Astrocyte (in vitro differentiated cells and primary cell): Measurements from ENCODE around the gene SNX22. TPM values are rescaled to one million over a fixed set of nuclear protein-coding genes. Genes with fewer than 3 reads are reported as not detected.

Source experiments
- DNase-seq: peaks from one replicate; pipeline ENCODE4 v3.0.0-alpha.2; 2010; ENCODE audit warnings: low read depth
- FAIRE-seq: peaks from 2 replicates; lab custom pipeline; 2011; peaks lifted over from hg19 to GRCh38; lab: Jason Lieb, UNC
- H2AFZ ChIP-seq: 2 replicates; pipeline ENCODE4 v1.6.0; 2012; ENCODE audit warnings: low read depth, low read length, inconsistent platforms
- H3K27ac ChIP-seq: 2 replicates; pipeline ENCODE4 v1.5.1; 2011; ENCODE audit warnings: low read depth, low read length, inconsistent platforms
- H3K27me3 ChIP-seq: 2 replicates; pipeline ENCODE4 v1.6.0; 2011; ENCODE audit warnings: low read length, inconsistent platforms; ENCODE audit not compliant: insufficient read depth
- H3K36me3 ChIP-seq: 2 replicates; pipeline ENCODE4 v1.5.1; 2011; ENCODE audit warnings: low read length, inconsistent platforms; ENCODE audit not compliant: insufficient read depth
- H3K4me1 ChIP-seq: 2 replicates; pipeline ENCODE4 v1.5.1; 2011; ENCODE audit warnings: low read length, inconsistent platforms; ENCODE audit not compliant: insufficient read depth
- H3K4me2 ChIP-seq: 2 replicates; pipeline ENCODE4 v1.6.0; 2012; ENCODE audit warnings: low read length, inconsistent platforms
- H3K4me3 ChIP-seq: 2 replicates; pipeline ENCODE4 v1.5.1; 2011; ENCODE audit warnings: low read depth, mild to moderate bottlenecking, low read length, inconsistent platforms; ENCODE audit not compliant: insufficient read depth
- H3K79me2 ChIP-seq: 2 replicates; pipeline ENCODE4 v1.6.0; 2012; ENCODE audit warnings: mild to moderate bottlenecking, low read length, inconsistent platforms; ENCODE audit not compliant: insufficient read depth
- H3K9ac ChIP-seq: 2 replicates; pipeline ENCODE4 v1.6.0; 2012; ENCODE audit warnings: mild to moderate bottlenecking, low read length, inconsistent platforms
- H3K9me3 ChIP-seq: 2 replicates; pipeline ENCODE4 v1.5.1; 2012; ENCODE audit warnings: low read depth, mild to moderate bottlenecking, low read length, inconsistent platforms; ENCODE audit not compliant: insufficient read depth
- H4K20me1 ChIP-seq: 2 replicates; pipeline ENCODE4 v1.6.0; 2012; ENCODE audit warnings: low read length, inconsistent platforms; ENCODE audit not compliant: insufficient read depth
- H3K27ac Mint-ChIP-seq: one replicate; pipeline ENCODE4 v1.8.0; 2021; ENCODE audit warnings: mild to moderate bottlenecking, mixed read lengths; ENCODE audit not compliant: unreplicated experiment
- H3K27me3 Mint-ChIP-seq: one replicate; pipeline ENCODE4 v1.8.0; 2021; ENCODE audit warnings: low read depth, mixed read lengths; ENCODE audit not compliant: unreplicated experiment
- H3K36me3 Mint-ChIP-seq: one replicate; pipeline ENCODE4 v1.8.0; 2021; ENCODE audit warnings: low read depth, mixed read lengths; ENCODE audit not compliant: unreplicated experiment
- H3K4me1 Mint-ChIP-seq: one replicate; pipeline ENCODE4 v1.8.0; 2021; ENCODE audit warnings: low read depth, mixed read lengths; ENCODE audit not compliant: unreplicated experiment
- H3K4me3 Mint-ChIP-seq: one replicate; pipeline ENCODE4 v1.8.0; 2021; ENCODE audit warnings: mild to moderate bottlenecking, moderate library complexity, mixed read lengths; ENCODE audit not compliant: unreplicated experiment
- H3K9me3 Mint-ChIP-seq: one replicate; pipeline ENCODE4 v1.8.0; 2021; ENCODE audit warnings: mild to moderate bottlenecking, mixed read lengths; ENCODE audit not compliant: unreplicated experiment
- EZH2 ChIP-seq: IDR thresholded peaks from 2 replicates; pipeline ENCODE4 v1.6.1; 2012; ENCODE audit warnings: mild to moderate bottlenecking, low read length, inconsistent platforms; ENCODE audit not compliant: insufficient read depth
- total RNA-seq: library from RNA; stranded (reverse); gene quantifications from 2 replicates; pipeline ENCODE4 v1.2.1, GENCODE V29; 2021
- TF ChIP-seq, protein P1 (sequence below): IDR thresholded peaks from 2 replicates; pipeline ENCODE4 v1.5.1; 2011; ENCODE audit warnings: low read depth, mild to moderate bottlenecking, inconsistent platforms, low read length, moderate library complexity; ENCODE audit not compliant: insufficient read depth

SNX22 gene
- total RNA-seq, 1 donor from 2014 or later: 0.27 TPM

DNA sequence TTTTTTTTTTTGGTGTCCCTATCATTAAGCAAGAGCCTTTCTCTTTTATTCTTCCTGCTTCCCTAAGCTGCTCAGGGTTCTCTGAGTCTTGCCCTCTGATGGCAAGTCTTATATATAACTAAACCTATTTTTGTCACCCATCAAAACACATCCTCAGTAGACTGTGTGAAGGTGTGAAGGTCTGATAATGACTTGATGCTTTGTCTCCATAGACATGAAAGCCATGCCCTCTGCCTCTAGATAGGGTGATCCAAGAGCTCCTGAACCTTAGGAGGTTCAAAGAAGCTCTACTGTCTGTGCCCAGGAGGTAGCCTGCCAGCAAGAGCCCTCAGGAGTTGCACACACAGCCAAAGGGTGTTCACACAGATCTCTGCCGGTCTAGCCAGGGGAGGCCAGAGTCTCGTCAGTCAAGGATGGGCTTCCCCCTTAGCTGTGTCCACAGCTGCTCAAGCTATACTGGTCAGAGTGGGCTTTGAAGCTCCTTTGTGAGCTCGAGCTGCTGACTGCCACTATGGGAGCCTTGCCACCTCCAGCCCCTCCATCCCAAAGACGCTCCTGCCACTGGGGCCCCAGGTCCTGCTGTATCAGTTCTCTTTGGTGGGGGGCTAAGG, 13.1 kb upstream of the SNX22 start:
- no peak for TF ChIP-seq EZH2
- TF ChIP-seq, protein P1, sequence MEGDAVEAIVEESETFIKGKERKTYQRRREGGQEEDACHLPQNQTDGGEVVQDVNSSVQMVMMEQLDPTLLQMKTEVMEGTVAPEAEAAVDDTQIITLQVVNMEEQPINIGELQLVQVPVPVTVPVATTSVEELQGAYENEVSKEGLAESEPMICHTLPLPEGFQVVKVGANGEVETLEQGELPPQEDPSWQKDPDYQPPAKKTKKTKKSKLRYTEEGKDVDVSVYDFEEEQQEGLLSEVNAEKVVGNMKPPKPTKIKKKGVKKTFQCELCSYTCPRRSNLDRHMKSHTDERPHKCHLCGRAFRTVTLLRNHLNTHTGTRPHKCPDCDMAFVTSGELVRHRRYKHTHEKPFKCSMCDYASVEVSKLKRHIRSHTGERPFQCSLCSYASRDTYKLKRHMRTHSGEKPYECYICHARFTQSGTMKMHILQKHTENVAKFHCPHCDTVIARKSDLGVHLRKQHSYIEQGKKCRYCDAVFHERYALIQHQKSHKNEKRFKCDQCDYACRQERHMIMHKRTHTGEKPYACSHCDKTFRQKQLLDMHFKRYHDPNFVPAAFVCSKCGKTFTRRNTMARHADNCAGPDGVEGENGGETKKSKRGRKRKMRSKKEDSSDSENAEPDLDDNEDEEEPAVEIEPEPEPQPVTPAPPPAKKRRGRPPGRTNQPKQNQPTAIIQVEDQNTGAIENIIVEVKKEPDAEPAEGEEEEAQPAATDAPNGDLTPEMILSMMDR: no peak

GRCh38 chr15:64141798-64142512, 9.6 kb upstream of the SNX22 start:
- Histone ChIP-seq H4K20me1 (peaks cover 17% of the 10 kb centered on the region), H3K79me2 (no peaks in the 10 kb centered on the region), H3K27me3 (no peaks in the 10 kb centered on the region), H3K4me2 (no peak overlapping the region), H3K9ac (no peak overlapping the region), H3K4me1 (peaks cover 5% of the 10 kb centered on the region), H2AFZ (no peak overlapping the region), H3K4me3 (no peak overlapping the region), H3K36me3 (peaks cover 29% of the 10 kb centered on the region), H3K9me3 (no peaks in the 10 kb centered on the region), H3K27ac (no peak overlapping the region)
- FAIRE-seq (no peak), DNase-seq (no peak)
- Mint-ChIP-seq H3K27ac (peak overlapping the region; percentile 28), H3K4me1 (no peaks in the 10 kb centered on the region), H3K9me3 (no peaks in the 10 kb centered on the region), H3K27me3 (no peaks in the 10 kb centered on the region), H3K4me3 (no peak overlapping the region), H3K36me3 (peaks cover 13% of the 10 kb centered on the region)
- TF ChIP-seq, protein P1: no peak
- no peak for TF ChIP-seq EZH2

More for the DNA sequence above, 13.1 kb upstream of the SNX22 start:
- Histone ChIP-seq H2AFZ (no peak overlapping the region), H3K4me1 (no peaks in the 10 kb centered on the region), H4K20me1 (peaks cover 22% of the 10 kb centered on the region), H3K36me3 (peaks cover 40% of the 10 kb centered on the region), H3K27me3 (no peaks in the 10 kb centered on the region), H3K4me3 (no peak overlapping the region), H3K27ac (no peak overlapping the region), H3K79me2 (no peaks in the 10 kb centered on the region), H3K4me2 (no peak overlapping the region), H3K9ac (no peak overlapping the region), H3K9me3 (no peaks in the 10 kb centered on the region)
- no peak overlapping the region for H3K27ac Mint-ChIP-seq
- DNase-seq: no peak
- H3K4me1 Mint-ChIP-seq: no peaks in the 10 kb centered on the region
- no peak overlapping the region for H3K4me3 Mint-ChIP-seq
- H3K9me3 Mint-ChIP-seq: no peaks in the 10 kb centered on the region
- FAIRE-seq: no peak
- no peaks in the 10 kb centered on the region for H3K27me3 Mint-ChIP-seq
- H3K36me3 Mint-ChIP-seq: peaks cover 15% of the 10 kb centered on the region

GRCh38 chr15:64143276-64143675, 8.3 kb upstream of the SNX22 start:
- no peaks in the 10 kb centered on the region for H3K27me3 Mint-ChIP-seq
- Histone ChIP-seq H3K27me3 (no peaks in the 10 kb centered on the region), H3K27ac (no peak overlapping the region), H3K4me3 (no peak overlapping the region), H3K36me3 (peaks cover 23% of the 10 kb centered on the region), H3K79me2 (no peaks in the 10 kb centered on the region), H3K4me2 (no peak overlapping the region), H4K20me1 (peaks cover 19% of the 10 kb centered on the region), H2AFZ (no peak overlapping the region), H3K4me1 (peaks cover 9% of the 10 kb centered on the region), H3K9ac (no peak overlapping the region), H3K9me3 (no peaks in the 10 kb centered on the region)
- TF ChIP-seq, protein P1: no peak
- TF ChIP-seq EZH2: no peak
- no peak for FAIRE-seq
- H3K4me1 Mint-ChIP-seq: no peaks in the 10 kb centered on the region
- no peak overlapping the region for H3K4me3 Mint-ChIP-seq
- H3K27ac Mint-ChIP-seq: no peak overlapping the region
- H3K9me3 Mint-ChIP-seq: no peaks in the 10 kb centered on the region
- H3K36me3 Mint-ChIP-seq: peaks cover 13% of the 10 kb centered on the region
- no peak for DNase-seq
